Right lobe of liver (tissue), 6 donors: ENCODE data around the gene TMPRSS2. TPM values are rescaled to one million over a fixed set of nuclear protein-coding genes. Genes with fewer than 3 reads are reported as not detected.
"Not testable (repeated sequence)": the region's sequence is repeated elsewhere in the genome, so short reads cannot be mapped to it uniquely, and the experiment has no call there.

ENCODE experiments used
- ATAC-seq, 4 donors: fragments of 200-7000 bp; cut with Tn5 transposase; one replicate each; pipeline ENCODE4 v1.9.1; 2020; ENCODE audit warnings: mild to moderate bottlenecking in 4 of 4, moderate library complexity in 4 of 4
- DNase-seq, 3 donors: peaks; one replicate each; pipeline ENCODE4 v3.0.0-alpha.2; 2020
- H3K27ac ChIP-seq, 3 donors: fragments of 200-600 bp; one replicate each; pipeline ENCODE4 v1.8.0; 2022
- H3K27me3 ChIP-seq, 2 donors: fragments of 200-600 bp; one replicate each; pipeline ENCODE4 v1.8.0; 2022
- H3K36me3 ChIP-seq, 4 donors: fragments of 200-600 bp; sonication (generic) in 1 of 4; one replicate each; pipeline versions ENCODE4 v1.5.1 to v1.8.0; 2017 to 2022; ENCODE audit warnings: control low read depth in 1 of 4
- H3K4me1 ChIP-seq, 4 donors: fragments of 200-600 bp; sonication (generic) in 1 of 4; one replicate each; pipeline versions ENCODE4 v1.5.1 to v1.8.0; 2017 to 2022; ENCODE audit warnings: control low read depth in 1 of 4
- H3K4me3 ChIP-seq, 3 donors: fragments of 200-600 bp; one replicate each; pipeline ENCODE4 v1.8.0; 2022
- H3K9me3 ChIP-seq, 4 donors: fragments of 200-600 bp; sonication (generic) in 1 of 4; one replicate each; pipeline versions ENCODE4 v1.5.1 to v1.8.0; 2017 to 2022; ENCODE audit warnings: control low read depth in 1 of 4
- POLR2A ChIP-seq: fragments of 450-650 bp; IDR thresholded peaks from one replicate; pipeline ENCODE4 v1.6.1; 2017; ENCODE audit warnings: antibody characterized with exemption, mild to moderate bottlenecking
- WGBS: methylation state at CpG from one replicate; pipeline ENCODE4 v1.1.6; 2018; ENCODE audit warnings: low coverage, low lambda C conversion rate; ENCODE audit not compliant: insufficient coverage; ENCODE audit errors: missing lambda C conversion rate; 5-methylcytosine and 5-hydroxymethylcytosine counted together
- intact Hi-C, 2 donors: fragments of 100-400 bp; cut with DNase I; formaldehyde crosslinking; loops; one replicate each; pipeline versions ENCODE4 v1.11.2 to v1.14.1; 2022
- total RNA-seq, 6 experiments: library from RNA; depleted of rRNA in 2 of 6; stranded (reverse); fragments of >200 nt in 2 of 6; fragmentation: NEBNext Ultra II Directional in 3 of 6; extraction: Animal tissue kit (Norgen Biotek cat#: 25700) in 3 of 6; gene quantifications; one replicate each; pipeline versions ENCODE4 v1.1.0 to v1.2.4, GENCODE V29; 2016 to 2023
- TF ChIP-seq, protein P1 (sequence below), 4 donors: fragments of 200-600 bp in 3 of 4; fragments of 450-650 bp in 1 of 4; IDR thresholded peaks; one replicate each; pipeline versions ENCODE4 v1.5.1 to v1.8.0; 2016 to 2022; ENCODE audit warnings: antibody characterized with exemption in 4 of 4, mild to moderate bottlenecking in 2 of 4
- donor health status: DM: no; HTN: yes; CAD: no.
- donor health status: DM: no; HTN: no; CAD: no.
- donor health status: DM: no; HTN: no; CAD: no.
- donor health status: DM: no; HTN: yes; CAD: no.
- donor health status: DM: no; HTN: yes; CAD: no.

The TMPRSS2 gene
- total RNA-seq, 6 experiments from 2014 or later, result 19.3 to 53.7 (median 20.8) TPM

DNA sequence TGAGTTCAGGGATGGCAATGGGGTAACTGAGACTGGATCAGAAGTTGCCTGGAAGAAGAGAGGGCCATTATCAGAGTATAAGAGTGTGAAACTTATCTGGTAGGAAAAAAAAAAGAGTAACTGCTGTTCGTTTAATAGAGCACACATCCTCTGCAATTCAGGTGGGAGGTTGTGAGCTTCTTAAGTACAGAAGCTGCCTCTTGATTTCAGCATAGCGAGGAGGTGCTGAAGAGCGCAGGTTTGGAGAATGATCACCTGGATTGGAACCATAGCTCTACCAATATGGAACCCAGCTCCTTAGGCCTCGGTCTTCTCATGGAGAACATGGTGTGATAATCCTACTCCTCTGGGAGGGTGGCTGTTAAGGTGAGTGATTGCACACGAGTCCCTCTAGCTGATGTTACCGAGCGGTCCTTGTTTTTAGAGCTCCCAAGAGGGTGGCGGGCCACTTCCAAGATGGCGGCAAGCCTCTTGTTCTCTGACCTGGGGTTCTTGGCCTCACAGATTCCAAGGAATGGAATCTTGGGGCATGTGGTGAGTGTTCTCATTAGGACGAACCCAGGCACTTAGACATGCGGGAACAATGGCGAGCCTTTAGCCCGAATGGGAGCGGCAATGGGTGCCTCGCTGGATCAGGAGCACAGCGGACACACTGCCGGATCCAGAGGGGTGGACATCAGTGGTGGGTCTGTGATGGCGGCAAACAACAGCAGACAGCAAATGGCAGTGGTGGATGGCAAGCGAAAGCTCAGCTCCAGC is 85.2 kb downstream of the TMPRSS2 start:
- ATAC-seq (no peak), DNase-seq (no peak)
- H3K4me1 ChIP-seq, result peaks cover 0 to 9% (median 0%) of the 10 kb centered on the region in 4 donors
- WGBS, result 53% methylated on average over 2 of the region's 19 CpGs
- no peaks in the 10 kb centered on the region for H3K9me3 ChIP-seq
- no peaks in the 10 kb centered on the region for H3K36me3 ChIP-seq
- TF ChIP-seq POLR2A, result no peak
- TF ChIP-seq, protein P1, sequence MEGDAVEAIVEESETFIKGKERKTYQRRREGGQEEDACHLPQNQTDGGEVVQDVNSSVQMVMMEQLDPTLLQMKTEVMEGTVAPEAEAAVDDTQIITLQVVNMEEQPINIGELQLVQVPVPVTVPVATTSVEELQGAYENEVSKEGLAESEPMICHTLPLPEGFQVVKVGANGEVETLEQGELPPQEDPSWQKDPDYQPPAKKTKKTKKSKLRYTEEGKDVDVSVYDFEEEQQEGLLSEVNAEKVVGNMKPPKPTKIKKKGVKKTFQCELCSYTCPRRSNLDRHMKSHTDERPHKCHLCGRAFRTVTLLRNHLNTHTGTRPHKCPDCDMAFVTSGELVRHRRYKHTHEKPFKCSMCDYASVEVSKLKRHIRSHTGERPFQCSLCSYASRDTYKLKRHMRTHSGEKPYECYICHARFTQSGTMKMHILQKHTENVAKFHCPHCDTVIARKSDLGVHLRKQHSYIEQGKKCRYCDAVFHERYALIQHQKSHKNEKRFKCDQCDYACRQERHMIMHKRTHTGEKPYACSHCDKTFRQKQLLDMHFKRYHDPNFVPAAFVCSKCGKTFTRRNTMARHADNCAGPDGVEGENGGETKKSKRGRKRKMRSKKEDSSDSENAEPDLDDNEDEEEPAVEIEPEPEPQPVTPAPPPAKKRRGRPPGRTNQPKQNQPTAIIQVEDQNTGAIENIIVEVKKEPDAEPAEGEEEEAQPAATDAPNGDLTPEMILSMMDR (IDR thresholded peaks at IDR 0.05), result no peak
- no peak overlapping the region for H3K27ac ChIP-seq
- H3K27me3 ChIP-seq, result no peaks in the 10 kb centered on the region
- H3K4me3 ChIP-seq, result no peak overlapping the region
- intact Hi-C loops, result no loop called here

DNA sequence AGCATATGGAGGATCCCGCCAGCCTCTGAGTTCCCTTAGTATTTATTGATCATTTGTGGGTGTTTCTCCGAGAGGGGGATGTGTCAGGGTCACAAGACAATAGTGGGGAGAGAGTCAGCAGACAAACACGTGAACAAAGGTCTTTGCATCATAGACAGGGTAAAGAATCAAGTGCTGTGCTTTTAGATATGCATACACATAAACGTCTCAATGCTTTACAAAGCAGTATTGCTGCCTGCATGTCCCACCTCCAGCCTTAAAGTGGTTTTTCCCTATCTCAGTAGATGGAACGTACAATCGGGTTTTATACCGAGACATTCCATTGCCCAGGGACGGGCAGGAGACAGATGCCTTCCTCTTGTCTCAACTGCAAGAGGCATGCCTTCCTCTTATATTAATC is 87.0 kb downstream of the TMPRSS2 start:
- peak in 2 of 4 donors; percentile 3 to 4 for ATAC-seq
- DNase-seq, H3K27me3 ChIP-seq, H3K36me3 ChIP-seq, intact Hi-C loops, H3K9me3 ChIP-seq, H3K4me1 ChIP-seq: not testable (repeated sequence)
- WGBS, result 47% methylated on average over 6 of the region's 8 CpGs
- Histone ChIP-seq H3K4me3 (peak overlapping the region; percentile 61 to 71 (median 68)), H3K27ac (peak overlapping the region; percentile 93 to 98 (median 96))

DNA sequence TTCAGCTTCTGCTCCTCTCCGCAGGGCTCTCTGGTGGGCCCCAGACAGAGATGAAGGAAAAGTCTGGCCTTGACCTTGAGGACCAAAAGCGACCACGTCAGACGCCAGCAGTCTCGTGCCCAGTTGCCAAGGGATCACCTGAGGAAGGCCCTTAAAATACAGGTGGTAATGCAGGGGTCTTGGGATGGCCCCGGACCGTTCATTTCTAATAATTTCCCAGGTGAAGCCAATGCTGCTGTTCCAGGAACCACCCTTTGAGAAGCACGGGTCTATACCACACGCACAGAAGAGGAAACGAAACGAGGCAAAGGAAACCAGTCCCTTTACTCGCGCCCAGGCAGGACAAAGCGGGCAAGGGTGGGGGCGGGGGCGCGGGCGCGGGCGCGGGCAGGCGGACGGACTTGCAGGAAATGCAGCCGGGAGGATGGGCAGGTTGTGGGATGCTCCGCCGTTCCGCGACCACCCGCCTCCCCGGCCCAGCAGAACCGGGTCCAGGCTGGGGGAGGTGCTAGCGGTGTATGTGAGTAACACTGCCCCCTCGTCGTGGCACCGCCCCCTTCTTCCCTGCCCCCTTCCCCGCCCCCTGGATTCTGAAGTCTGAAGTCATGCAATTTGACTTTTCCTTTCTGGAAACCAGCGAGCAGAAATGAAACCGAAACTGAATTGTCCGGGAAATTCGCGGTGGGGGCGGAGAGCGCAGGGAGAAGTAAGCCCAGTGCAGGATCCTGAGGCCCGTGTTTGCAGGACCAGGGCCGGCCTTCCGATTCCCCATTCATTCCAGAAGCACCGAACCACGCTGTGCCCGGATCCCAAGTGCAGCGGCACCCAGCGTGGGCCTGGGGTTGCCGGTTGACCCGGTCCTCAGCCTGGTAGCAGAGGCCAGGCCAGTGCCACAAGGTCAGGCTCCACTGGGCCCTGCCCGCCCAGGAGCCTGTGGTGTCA is 87.8 kb downstream of the TMPRSS2 start:
- Histone ChIP-seq H3K27me3 (no peaks in the 10 kb centered on the region), H3K36me3 (no peaks in the 10 kb centered on the region), H3K9me3 (no peaks in the 10 kb centered on the region), H3K4me1 (peaks cover 0 to 5% (median 0%) of the 10 kb centered on the region in 4 donors), H3K27ac (peak overlapping the region; percentile 93 to 98 (median 96)), H3K4me3 (peak overlapping the region; percentile 61 to 71 (median 68))
- DNase-seq, result peak; percentile 83 to 90 (median 84)
- TF ChIP-seq, protein P1 (IDR thresholded peaks at IDR 0.05), result no peak
- TF ChIP-seq POLR2A, result peak; percentile 57
- WGBS, result 3% methylated on average over 17 of the region's 54 CpGs
- ATAC-seq, result peak; percentile 91 to 93 (median 92)
- intact Hi-C loops, result no loop called here

DNA sequence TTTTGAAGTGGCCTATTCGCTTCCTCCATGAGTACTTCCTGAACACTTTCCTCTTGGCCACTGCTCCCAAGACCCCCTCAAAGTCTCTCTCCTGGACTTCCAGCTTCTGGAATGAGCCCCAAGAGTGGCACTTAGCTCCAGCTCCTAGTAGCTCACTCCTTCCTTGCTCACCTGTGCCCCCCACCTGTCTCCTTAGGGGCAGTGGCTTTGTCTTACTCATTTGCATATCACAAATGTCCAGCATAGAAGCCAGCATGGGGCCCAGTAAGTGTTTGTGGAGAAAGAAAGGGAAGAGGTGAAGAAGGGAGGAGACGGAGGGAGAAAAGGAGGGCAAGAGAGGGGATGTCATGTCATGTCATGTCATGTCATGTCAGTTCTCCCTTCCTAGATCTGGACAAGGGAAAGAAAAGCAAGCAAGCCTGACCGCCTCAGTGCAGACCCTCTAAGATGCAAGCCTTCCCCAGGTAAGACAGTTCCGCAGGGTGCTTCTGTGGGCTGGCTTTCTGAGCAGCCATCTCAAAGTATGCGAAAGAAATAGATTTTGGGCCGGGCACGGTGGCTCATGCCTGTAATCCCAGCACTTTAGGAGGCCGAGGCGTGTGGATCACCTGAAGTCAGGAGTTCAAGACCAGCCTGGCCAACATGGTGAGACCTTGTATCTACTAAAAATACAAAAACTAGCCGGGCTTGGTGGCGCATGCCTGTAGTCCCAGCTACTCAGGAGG is 88.8 kb downstream of the TMPRSS2 start:
- 95% methylated on average over 6 of the region's 11 CpGs for WGBS
- Histone ChIP-seq H3K9me3 (no peaks in the 10 kb centered on the region), H3K4me1 (peaks cover 0 to 5% (median 0%) of the 10 kb centered on the region in 4 donors), H3K36me3 (no peaks in the 10 kb centered on the region), H3K4me3 (no peak overlapping the region), H3K27me3 (no peaks in the 10 kb centered on the region), H3K27ac (peak overlapping the region in 1 of 3 donors; percentile 98)
- DNase-seq (no peak), ATAC-seq (no peak)
- intact Hi-C loops, result no loop called here
- TF ChIP-seq, protein P1 (IDR thresholded peaks at IDR 0.05), result no peak
- no peak for TF ChIP-seq POLR2A
